GM21529 (cell line): ENCODE measurements around the gene KDM4F.

Experiments used
- ATAC-seq: cut with Tn5 transposase; IDR thresholded peaks from one replicate; pipeline ENCODE4 v1.9.1; 2021; ENCODE audit not compliant: unreplicated experiment

The KDM4F gene

DNA sequence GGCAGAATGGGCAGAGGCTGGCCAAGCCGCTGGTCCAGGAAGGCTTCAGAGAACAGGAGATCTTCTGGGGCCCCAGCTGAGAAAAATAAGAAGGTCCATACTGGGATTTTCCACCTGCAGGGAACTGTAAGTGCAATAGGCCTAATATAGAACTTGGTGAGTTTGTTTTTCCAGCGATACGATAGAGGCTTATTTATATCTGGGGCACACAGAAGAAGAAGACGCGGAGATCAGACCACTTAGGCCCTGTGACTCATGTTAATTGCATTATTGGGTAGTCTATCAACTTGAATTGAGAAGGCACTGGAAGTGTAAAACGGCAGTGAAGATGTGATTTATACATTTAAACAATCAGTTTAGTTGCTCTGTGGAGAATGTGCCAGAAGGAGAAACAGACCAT lies 9.8 kb downstream of the KDM4F start:
- ATAC-seq = no peak

DNA sequence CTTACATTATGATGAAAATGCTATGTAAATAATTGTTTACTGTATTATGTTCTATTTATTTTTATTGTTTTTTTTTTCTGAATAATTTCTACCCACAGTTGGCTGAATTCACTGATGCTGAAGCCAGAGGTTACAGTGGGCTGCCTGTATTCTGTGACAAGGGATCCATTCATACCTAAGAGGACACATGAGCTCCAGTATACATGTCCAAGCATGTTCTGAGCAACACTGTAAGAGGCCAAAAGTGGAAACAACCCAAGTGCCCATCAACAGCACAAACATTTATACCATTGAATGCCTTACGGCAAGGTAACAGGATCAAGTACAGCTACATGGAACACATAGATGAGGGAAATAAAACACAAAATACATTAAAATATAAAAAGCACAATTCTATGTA lies 16.1 kb downstream of the KDM4F start:
- no peak for ATAC-seq

DNA sequence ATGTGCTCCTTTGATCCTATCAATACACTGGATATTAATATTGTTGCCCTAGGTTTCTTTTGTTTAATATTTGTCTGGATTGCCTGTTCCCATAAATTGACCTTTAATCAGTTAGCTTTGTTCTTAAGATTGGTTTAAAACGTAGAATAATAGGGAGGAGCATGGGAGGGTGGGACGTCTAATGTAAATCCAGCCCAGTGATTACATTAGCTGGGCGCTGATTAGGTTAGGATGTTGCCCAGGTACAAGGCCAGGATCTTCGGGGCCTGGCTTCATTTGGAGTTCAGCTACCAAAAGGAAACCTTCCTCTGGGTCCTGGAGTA lies 17.5 kb downstream of the KDM4F start, which contains the start of gene SRSF8:
Gene SRSF8, plus strand, starts transcription at position 204 of the 323 bp plus-strand sequence. CDS start 308 bp downstream, outside the sequence.
- peak; percentile 42 for ATAC-seq

DNA sequence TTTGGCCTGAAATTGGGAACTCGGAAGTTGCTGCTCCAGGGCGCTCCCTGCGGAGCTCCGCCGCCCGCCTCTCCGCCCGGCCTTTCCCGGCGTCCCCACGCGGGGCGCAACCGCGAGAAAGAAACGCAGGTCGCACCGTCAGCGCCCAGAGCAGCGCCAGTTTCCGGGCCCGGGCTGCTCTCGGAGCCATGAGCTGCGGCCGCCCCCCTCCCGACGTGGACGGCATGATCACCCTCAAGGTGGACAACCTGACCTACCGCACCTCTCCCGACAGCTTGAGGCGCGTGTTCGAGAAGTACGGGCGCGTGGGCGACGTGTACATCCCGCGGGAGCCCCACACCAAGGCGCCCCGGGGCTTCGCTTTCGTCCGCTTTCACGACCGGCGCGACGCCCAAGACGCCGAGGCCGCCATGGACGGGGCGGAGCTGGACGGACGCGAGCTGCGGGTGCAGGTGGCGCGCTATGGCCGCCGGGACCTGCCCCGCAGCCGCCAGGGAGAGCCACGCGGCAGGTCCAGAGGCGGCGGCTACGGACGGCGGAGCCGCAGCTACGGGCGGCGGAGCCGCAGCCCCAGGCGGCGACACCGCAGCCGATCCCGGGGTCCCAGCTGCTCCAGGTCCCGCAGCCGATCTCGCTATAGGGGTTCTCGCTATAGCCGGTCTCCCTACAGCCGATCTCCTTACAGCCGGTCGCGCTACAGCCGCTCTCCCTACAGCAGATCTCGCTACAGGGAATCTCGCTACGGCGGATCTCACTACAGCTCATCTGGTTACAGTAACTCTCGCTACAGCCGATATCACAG lies 18.0 kb downstream of the KDM4F start:
- peak; percentile 65 for ATAC-seq

DNA sequence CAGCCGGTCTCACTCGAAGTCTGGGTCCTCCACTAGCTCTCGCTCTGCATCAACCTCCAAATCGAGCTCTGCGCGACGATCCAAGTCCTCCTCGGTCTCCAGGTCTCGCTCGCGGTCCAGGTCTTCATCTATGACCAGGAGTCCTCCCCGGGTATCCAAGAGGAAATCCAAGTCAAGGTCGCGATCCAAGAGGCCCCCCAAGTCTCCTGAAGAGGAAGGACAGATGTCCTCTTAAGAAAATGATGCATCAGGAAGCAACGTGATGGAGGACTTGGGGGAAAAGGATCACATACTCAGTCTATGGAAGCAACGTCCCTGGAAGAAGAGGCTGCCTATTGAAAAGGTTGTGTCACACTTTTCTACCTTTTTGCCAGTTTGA lies 18.6 kb downstream of the KDM4F start:
- no peak for ATAC-seq

DNA sequence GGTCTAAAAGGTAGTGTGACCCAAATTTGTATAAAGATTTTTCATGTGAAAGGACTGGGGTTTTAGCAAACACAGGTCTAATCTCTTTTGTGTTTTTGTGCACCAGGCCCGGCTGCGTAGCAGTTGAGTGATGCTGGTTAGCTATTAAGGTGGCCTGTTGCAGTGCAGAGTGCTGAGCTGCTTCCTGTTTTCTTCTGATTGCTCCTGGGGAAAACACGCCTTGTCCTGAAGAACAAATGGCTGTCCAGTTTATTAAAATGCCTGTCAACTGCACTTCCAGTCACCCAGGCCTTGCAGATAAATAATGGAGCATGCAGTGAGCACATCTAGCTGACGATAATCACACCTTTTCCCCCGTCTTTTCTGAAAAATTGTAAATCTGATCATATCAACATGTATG lies 19.3 kb downstream of the KDM4F start:
- peak; percentile 70 for ATAC-seq

DNA sequence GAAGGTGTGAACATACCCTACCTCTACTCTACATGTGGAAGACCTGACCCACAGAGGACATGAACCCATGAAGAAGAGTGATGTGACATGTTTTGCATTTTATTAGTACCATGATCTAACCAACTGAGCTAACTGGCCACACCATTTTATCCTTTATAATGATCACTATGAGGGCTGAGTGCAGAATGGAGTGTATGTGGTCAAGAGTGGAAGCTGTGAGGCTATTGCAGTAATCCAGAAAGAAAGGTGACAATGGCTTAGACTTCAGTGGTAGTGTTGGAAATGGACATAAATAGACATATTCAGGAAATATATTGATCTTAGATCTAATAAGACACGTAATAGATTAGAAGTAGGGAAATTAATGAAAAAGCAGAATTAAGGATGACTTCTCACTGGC lies 21.2 kb downstream of the KDM4F start:
- no peak for ATAC-seq

DNA sequence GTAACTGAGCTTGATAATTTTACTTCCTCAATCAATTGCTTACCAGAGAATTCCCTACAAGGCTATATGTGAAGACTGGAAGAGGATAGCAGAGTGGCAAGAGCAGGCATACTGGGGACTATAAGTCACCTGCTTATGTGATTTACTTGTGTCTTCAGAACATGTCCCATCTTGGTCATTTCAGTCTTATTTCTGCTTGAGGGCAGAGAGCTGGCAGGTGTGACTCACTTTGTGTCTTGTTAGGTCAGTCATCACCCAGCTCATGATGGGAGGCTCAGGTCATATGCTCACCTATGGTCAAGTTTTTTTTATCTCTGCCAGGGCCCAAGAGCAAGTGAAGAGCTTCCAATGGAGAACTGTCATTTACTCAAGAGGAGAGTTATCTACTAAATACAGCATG lies 23.7 kb downstream of the KDM4F start:
- ATAC-seq = no peak

DNA sequence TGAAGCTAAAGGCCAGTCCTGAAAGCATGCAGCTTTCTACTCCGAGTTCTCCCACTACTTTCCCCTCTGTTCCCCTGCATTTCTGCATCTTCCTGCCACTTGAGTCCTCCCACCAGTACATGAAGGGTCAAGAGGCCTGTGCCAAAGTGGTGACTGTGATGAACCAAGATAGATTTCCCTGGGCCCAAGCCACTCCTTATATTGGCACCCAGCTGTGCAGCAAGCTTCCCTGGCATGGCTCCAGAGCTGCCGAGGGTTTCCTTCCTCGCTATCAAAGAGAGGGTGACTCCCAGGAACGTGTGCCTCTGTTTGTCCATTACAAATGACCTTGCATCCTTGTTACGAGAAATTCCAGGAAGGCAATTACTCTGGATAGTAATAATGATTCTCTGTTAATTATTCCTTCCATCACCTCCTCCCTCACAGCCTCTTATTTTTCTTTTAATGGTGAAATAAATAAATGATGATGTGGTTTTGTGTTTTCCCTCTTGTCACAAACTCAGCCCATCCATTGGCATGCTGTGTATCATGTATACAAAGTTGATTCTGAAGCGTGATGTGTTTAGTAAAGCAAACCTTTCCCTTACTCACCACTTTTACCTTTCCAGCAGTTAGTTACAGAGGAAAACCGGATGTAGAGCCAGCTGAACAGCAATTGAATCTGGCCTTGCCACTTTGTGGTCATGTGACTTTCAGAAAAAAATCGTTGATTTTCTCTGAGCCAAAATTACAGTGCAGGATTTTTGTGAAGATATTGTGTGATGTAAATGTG lies 25.8 kb downstream of the KDM4F start:
- ATAC-seq = no peak

DNA sequence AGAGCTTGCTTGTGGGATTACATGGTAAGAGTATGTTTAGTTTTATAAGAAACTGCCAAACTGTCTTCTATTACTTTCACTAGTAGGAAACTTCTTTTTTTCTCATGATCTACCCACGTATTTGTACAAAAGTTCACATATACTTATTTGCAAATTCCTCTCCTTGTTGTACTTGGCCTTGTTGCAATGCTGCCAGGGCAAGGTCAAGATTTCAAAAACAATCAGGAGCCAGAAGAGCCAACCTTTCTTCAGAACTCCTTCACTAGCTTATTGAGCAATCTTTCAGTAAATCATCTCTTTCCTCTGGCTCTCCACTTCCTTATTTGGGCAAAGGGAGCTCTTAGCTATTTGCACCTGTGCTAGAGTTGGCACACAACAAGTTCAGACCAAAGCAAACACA lies 27.2 kb downstream of the KDM4F start:
- ATAC-seq = peak; percentile 66

DNA sequence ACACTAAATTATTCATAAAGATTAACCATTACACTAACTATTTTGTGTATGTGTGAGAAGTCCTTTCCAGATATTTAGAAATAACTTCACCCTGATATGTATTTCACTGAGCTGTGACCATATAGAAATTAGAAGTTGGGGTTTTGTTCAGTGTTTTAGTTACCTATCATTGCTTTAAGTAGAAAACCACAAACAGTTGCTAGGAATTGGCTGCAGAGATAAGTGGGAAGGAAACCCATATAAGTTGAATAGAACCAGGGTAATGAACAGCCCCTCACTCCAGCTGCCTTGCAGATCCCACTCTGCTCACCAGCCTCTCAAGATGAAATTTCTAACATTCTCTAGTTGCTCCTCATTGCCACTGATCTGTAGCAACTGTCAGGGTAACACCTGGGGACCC lies 27.8 kb downstream of the KDM4F start:
- ATAC-seq = no peak

DNA sequence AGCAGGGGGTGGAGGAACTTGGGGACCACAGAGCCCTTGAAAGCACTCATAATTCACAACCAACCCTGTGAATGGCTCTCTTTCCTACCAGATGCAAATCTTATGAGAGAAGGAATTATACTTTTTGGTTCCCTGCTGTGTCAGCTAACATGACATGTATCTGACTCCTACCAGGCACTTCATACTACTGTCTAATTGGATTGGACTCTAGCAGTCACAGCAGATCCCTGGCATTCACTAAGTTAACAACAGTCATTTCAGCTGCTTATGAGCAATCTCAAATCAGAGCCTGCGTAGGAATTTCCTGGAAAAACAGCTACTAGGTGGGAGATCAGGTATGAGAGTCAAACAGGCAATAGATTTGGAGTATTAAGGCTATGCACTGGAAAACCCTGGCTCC lies 29.3 kb downstream of the KDM4F start:
- ATAC-seq = no peak

DNA sequence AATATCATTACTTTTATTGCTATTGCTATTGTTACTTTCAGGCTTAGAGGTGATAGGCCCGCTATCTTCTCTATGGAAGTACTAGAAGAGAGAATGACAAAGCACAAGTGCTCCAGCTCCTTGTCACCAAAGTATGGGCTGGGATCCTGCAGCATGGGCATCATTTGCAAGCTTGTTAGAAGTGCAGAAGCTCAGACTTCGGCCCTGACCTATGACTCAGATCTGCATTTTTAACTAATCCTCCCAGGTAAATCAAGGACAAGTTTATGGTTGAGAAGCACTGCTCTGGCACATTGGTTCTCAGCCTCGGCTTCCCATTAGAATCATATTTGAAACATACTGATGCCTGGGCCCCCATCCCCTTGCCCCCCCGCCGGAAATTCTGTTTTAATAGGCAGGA lies 31.8 kb downstream of the KDM4F start:
- ATAC-seq = no peak

DNA sequence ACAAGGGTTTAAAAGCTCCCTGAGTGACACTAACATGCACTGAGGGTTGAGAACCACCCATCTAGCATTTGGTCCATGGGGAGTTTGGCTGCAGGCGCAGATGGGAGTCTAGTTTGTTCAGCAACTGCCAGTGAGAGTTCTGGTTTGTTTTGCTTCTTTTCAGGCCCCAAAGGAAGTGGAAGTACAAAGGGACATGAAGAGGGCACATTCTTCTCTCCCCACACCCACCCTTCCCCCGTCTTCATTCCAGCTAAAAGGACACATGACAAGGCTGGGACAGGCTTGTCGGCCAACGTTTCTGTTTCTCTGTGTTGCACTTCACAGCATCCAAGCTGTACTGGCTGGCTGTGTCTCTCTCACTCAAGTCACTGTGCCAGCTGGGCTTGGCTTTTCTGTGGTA lies 32.2 kb downstream of the KDM4F start:
- no peak for ATAC-seq

DNA sequence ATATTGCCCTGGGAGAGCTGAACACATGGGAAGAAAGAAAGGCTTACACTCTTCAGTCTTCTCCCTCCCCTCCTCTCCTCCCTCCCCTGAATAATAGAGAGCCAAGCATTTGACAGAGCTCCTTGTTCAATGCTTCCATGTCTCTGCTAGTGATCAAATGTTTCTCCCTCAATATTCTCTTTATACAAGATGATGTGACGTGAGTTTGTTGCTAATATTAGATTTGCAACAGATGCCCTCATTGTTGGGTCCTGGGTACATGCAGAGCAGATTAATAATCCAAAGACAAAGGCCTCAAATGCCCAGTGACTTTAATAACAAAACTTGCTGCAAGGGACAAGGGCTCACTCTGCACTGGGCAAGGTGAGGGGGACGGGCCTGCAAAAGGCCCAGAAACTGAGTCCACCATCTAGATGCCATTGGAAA lies 33.4 kb downstream of the KDM4F start:
- ATAC-seq = no peak

DNA sequence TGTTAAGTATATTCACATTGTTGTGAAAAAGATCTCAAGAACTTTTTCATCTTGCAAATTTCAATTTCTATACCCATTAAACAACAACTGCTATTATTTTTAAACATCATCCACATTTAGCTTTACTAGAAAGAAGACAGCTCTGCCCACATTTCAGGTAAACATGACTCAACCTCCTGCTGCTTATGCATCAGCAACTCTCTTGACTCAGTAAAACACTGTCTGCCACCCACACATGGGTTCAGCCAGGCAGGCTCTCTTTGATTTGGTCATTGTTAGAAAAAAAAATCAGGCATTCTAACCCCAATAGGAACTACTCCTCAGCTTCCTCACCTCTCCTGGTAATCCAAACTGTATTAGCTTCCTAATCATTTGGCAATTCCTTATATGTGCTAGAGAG lies 35.3 kb downstream of the KDM4F start:
- peak; percentile 43 for ATAC-seq

DNA sequence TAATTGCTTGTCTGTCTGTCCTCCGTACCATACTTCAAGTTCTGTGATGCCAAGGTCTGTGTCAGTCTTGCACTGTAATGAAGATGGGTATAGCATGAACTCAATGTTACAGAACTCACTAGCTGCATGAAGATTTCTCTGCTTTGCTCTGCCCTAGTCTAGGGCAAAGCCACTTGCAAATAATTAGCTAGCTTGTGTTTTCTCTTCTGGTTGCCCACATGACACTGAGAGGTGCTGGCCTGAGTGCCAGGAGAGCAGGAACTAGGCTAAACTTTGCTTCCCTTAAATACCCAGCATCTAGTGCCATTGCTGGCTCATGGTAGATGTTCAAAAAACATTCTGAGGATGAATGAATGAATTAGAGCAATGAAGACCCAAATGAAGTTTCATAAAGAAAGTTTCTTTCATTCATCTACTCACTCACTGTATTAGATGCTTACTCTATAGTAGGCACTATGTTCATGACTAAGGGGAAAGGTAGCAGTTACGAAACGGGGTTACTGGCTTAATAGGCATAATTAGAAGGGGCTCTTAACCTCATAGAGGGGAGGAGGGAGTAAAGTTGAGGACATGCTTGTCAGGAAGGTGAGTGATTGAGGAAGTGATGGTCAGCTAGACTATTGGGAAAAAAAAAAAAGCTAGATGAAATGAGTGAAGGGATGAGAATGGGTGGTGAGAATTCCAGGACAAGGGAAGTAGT lies 36.0 kb downstream of the KDM4F start:
- ATAC-seq = no peak

DNA sequence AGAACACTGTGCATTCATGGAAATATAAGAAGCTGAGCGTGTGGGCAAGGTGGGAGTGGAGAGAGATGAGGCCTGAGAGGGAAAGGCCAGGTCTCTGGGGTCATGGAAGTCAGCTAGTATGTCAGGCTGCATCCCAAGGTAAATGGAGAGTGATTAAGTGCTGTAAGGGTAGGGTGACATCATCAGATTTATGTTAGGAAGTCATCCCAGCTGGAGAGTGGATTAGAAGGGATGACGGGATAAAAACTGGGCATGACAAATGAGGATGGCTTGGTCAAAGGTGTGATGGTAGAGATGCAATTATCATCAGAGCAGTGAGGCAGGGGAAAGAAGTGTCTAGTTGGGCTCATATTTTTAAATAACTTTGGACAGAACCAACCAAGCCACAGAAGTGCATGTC lies 36.9 kb downstream of the KDM4F start:
- ATAC-seq = no peak

DNA sequence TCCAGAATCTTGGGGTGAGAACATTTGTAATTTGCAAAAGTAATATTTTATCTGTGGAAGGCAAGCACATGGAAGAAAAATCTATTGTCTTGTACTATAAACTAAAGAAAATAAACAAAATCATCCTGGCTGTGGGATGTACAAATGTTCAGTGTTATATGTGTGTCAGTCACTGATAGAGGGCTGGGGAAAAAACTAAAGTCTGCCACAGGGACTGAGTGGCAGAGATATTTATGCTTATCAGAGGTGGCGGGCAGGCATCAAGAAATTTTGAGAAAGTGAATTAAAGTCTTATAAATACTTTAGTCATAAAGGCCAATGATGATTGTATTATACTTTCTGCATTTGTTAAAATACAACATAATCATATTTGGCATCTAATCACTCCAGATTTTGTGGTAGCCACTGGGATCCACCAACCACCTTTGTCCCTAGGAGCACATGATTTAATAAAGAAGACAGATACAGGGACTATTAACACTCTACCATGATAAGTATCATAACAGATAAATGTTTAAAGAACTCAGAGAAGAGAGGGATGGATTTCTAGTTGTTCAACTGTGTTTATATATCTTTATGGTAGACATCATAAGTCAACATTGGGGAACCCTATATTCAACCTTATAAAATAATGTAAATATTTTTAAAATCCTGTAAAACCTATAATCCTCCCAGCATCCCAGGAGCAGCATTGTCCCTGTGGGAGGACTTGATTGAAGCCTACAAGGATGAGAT lies 37.8 kb downstream of the KDM4F start:
- ATAC-seq = no peak

DNA sequence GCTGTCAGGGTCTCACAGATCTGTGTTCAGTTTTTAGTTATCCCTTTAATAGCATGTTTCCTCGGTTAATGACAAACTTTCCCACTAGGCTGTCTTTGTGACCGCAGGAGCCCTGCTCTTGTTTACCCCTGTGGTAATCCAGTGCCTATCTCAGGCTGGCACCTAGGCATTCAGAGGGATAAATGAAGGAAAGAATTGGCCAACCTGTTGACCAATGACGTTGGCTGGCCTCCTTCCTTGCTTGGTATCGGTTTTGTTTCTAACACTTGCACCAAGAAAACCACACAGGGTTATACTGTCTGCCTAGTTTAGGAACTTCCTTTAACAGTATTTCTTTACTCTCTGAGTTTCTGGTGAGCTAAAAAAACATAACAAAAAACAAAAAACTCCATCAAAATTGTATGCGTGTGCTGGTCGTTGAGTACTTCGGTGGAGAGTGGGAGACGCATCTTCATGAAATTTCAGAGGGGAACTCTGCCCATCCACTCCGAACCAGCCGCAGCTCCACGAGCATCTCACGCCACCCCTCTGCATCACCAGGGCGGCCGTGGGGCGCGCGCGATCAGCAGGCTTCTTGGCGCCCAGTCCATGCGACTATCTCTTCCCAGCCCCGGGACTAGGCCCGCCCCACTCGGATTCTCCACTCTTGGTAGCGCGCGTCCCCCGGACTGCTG lies 39.9 kb downstream of the KDM4F start:
- peak; percentile 47 for ATAC-seq
